ENCODE measurements around the gene IDI1. TPM values are rescaled to one million over a fixed set of nuclear protein-coding genes. Genes with fewer than 3 reads are reported as not detected.

The IDI1 gene
- total RNA-seq, 1 donor from 2014 or later: 79.8 TPM

- no peaks in the 10 kb centered on the region for H3K9me3 Mint-ChIP-seq
- CTCF ChIA-PET: no interaction called here
Measured at GRCh38 chr10:1085258-1085657, 36.3 kb upstream of the IDI1 start.

DNA sequence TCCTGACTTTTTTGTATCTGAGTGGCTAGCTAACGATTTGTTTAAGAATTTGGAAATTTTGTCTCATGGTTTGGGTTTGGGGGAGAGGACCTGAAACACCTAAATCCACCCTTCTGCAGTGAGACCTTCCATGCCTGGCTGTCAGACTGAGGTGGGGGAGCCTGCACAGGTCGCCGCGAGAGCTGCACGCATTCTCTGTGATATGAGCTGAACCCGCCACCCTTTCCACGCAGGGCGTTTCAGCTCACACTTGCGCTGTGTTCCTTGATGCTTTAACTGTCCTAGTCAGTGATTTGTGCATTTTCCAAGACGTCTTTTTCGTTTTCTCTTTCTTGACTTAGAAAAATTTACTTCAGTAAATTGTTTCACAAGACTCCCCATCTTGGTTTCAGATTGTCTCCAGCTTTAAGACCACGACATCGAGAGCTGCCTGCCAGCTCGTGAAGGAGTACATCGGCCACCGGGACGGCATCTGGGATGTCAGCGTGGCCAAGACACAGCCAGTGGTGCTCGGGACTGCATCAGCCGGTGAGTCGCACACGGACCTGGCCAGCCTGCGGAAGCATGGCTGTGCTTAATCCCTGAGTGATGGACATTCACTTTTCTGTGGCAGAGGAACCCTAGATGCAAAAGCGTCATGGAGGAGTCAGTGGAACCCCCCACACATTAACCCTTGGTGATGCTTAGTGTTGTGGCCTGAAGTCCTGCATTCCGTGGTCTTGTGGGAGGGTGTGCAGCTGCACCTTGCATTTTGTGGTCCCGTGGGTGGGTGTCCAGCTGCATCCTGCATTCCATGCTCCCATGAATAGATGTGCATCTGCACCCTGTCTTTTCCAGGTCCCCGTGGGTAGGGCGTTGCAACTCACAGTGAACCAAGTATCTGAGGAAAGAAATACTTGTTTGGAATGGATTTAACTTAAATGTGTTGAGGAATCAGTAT is 35.4 kb upstream of the IDI1 start:
- DNase-seq (no peak), ATAC-seq (ENCODE audit: low read depth) (no peak)
- no peak overlapping the region for H3K4me3 Mint-ChIP-seq
- intact Hi-C loops (cut with micrococcal nuclease): no loop called here
- no peaks in the 10 kb centered on the region for H3K27me3 Mint-ChIP-seq
- TF ChIP-seq, protein P1, sequence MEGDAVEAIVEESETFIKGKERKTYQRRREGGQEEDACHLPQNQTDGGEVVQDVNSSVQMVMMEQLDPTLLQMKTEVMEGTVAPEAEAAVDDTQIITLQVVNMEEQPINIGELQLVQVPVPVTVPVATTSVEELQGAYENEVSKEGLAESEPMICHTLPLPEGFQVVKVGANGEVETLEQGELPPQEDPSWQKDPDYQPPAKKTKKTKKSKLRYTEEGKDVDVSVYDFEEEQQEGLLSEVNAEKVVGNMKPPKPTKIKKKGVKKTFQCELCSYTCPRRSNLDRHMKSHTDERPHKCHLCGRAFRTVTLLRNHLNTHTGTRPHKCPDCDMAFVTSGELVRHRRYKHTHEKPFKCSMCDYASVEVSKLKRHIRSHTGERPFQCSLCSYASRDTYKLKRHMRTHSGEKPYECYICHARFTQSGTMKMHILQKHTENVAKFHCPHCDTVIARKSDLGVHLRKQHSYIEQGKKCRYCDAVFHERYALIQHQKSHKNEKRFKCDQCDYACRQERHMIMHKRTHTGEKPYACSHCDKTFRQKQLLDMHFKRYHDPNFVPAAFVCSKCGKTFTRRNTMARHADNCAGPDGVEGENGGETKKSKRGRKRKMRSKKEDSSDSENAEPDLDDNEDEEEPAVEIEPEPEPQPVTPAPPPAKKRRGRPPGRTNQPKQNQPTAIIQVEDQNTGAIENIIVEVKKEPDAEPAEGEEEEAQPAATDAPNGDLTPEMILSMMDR (IDR thresholded peaks at IDR 0.05): no peak
- H3K9me3 Mint-ChIP-seq: no peaks in the 10 kb centered on the region
- H3K27ac Mint-ChIP-seq: no peak overlapping the region
- peaks cover 94% of the 10 kb centered on the region for H3K36me3 Mint-ChIP-seq (ENCODE audit: low read depth)
- CTCF ChIA-PET: no interaction called here
- POLR2A ChIA-PET: no interaction called here
- no peaks in the 10 kb centered on the region for H3K4me1 Mint-ChIP-seq

More at GRCh38 chr10:1085258-1085657, 36.3 kb upstream of the IDI1 start:
- no peaks in the 10 kb centered on the region for H3K27me3 Mint-ChIP-seq
- peaks cover 92% of the 10 kb centered on the region for H3K36me3 Mint-ChIP-seq (ENCODE audit: low read depth)
- ATAC-seq (ENCODE audit: low read depth) (no peak), DNase-seq (no peak)
- TF ChIP-seq, protein P1 (IDR thresholded peaks at IDR 0.05): no peak
- H3K27ac Mint-ChIP-seq: no peak overlapping the region
- POLR2A ChIA-PET: no interaction called here
- no peaks in the 10 kb centered on the region for H3K4me1 Mint-ChIP-seq
- intact Hi-C loops (cut with micrococcal nuclease): no loop called here
- H3K4me3 Mint-ChIP-seq: no peak overlapping the region

DNA sequence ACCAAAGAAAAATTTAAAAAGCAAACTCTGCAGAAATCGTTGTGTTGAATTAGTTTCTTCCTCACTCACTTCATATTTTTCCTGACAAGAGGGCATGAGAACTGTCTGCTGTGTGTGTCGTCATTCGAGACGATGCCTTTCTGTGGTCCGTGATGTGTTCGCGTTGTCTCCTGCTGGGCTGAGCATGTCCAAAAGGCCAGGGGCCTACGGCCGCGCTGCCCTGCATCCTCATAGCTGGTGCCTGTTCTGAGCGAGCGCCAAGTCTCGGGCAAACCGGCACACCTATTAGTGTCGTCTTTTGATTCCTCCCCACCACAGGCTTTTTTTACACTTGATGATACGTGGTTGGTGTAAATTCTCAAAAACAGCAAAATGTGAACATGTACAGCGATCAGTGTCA is 34.7 kb upstream of the IDI1 start:
- POLR2A ChIA-PET: no interaction called here
- no peak for DNase-seq
- peaks cover 93% of the 10 kb centered on the region for H3K36me3 Mint-ChIP-seq (ENCODE audit: low read depth)
- H3K4me3 Mint-ChIP-seq: no peak overlapping the region
- intact Hi-C loops (cut with micrococcal nuclease): no loop called here
- no peaks in the 10 kb centered on the region for H3K4me1 Mint-ChIP-seq
- no peak overlapping the region for H3K27ac Mint-ChIP-seq
- no peaks in the 10 kb centered on the region for H3K9me3 Mint-ChIP-seq
- CTCF ChIA-PET: no interaction called here
- TF ChIP-seq, protein P1 (IDR thresholded peaks at IDR 0.05): no peak
- H3K27me3 Mint-ChIP-seq: no peaks in the 10 kb centered on the region
- no peak for ATAC-seq (ENCODE audit: low read depth)

DNA sequence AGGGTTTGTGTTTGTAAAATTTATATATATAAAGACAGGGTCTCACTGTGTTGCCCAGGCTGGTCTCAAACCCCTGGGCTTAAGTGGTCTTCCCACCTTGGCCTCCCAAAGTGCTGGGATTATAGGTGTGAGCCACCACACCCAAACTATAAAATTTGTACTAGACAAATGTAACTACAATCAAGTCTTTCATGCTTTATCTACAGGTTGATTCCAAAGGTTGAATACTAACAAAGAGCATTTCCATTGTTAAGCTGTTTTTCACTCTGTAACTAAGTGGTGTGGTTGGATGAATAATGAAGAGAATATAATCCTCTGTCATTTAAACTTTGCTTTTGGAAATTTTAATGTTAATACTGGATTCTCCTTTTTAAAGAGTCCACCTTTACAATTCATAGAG is 29.7 kb upstream of the IDI1 start:
- no peaks in the 10 kb centered on the region for H3K9me3 Mint-ChIP-seq
- peaks cover 70% of the 10 kb centered on the region for H3K36me3 Mint-ChIP-seq (ENCODE audit: low read depth)

DNA sequence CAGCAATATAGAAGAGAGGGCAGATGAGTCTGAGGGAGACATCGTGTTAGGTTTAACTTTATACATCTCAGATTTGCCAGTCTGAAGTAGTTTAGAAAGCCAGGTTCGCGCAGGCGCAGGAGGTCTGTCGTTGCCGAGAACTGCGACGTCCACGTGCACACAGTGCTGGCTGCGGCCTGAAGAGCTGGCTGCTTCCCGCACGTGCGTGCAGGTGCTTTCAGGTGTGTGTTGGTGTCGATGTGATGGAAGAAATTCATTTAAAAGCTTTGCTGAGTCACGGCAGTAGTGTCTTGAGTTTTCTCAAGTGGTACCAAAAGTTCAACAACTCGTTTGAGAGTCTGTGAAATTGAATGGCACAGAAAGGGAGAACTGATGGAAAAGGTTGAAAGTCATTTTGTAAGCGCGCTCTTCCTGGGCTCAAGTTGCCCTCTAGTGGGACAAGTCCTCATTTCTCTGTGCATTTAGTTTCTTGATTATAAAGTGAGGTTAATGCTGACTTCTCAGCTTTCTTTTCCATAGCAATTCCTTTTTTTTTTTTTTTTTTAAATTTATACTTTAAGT is 25.9 kb upstream of the IDI1 start:
- no peaks in the 10 kb centered on the region for H3K27me3 Mint-ChIP-seq
- POLR2A ChIA-PET: no interaction called here

More for the DNA sequence above, 29.7 kb upstream of the IDI1 start:
- TF ChIP-seq, protein P1 (IDR thresholded peaks at IDR 0.05): no peak
- ATAC-seq (ENCODE audit: low read depth): no peak
- H3K27me3 Mint-ChIP-seq: no peaks in the 10 kb centered on the region
- POLR2A ChIA-PET: no interaction called here
- H3K4me3 Mint-ChIP-seq: no peak overlapping the region
- intact Hi-C loops (cut with micrococcal nuclease): no loop called here
- CTCF ChIA-PET: no interaction called here
- DNase-seq: no peak
- no peak overlapping the region for H3K27ac Mint-ChIP-seq
- H3K4me1 Mint-ChIP-seq: no peaks in the 10 kb centered on the region

More for the DNA sequence above, 25.9 kb upstream of the IDI1 start:
- CTCF ChIA-PET: no interaction called here
- Mint-ChIP-seq H3K4me3 (no peak overlapping the region), H3K9me3 (no peaks in the 10 kb centered on the region), H3K36me3 (ENCODE audit: low read depth) (peaks cover 47% of the 10 kb centered on the region), H3K27ac (no peak overlapping the region), H3K4me1 (peaks cover 2% of the 10 kb centered on the region)
- intact Hi-C loops (cut with micrococcal nuclease): no loop called here
- ATAC-seq (ENCODE audit: low read depth): no peak
- TF ChIP-seq, protein P1 (IDR thresholded peaks at IDR 0.05): no peak
- no peak for DNase-seq

Measured in activated B cell treated with CpG ODN at 0.5 μM for 24 hours (primary cell).